ENCODE measurements around the gene TNMD.
A peak's percentile ranks its signal among the peaks of the same experiment; 100 is the strongest.

Gene TNMD

DNA sequence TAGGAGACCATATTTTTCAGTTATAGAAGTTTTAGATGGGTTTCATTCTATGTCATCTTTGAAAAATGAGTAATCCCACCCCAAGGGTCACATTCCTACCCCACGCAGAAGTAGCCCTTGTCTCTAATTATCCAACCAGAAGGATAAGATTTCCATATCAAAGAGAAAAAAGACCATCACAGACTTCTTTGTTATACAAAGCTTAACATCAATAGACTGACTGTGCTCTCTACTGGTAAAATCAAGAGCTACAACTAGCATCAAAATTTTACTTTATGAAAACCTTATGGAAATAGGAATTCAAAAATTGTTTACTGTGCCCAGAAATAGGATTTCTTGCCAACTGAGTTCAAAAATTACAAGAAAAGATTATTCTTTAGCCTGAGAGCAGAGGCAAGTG is 24.9 kb downstream of the TNMD start:
- H3K4me1 ChIP-seq (ENCODE audit: control insufficient read depth in 1 of 2, insufficient read depth in 2 of 2, low read length in 2 of 2) = no peaks in the 10 kb centered on the region
- H2BK12ac ChIP-seq (ENCODE audit: low read length) = no peak overlapping the region
- no peak overlapping the region for H3K4me2 ChIP-seq (ENCODE audit: low read length)
- H4K12ac ChIP-seq (ENCODE audit: low read depth, low read length) = no peak overlapping the region
- no peaks in the 10 kb centered on the region for H3K27me3 ChIP-seq (ENCODE audit: insufficient read depth, low read length)
- no peaks in the 10 kb centered on the region for H3K79me1 ChIP-seq (ENCODE audit: low read length)
- no peak overlapping the region for H4K91ac ChIP-seq (ENCODE audit: low read depth, low read length)
- H2BK120ac ChIP-seq (ENCODE audit: insufficient read depth, low read length, poor library complexity) = no peak overlapping the region
- no peak overlapping the region for H3K4ac ChIP-seq (ENCODE audit: low read depth, low read length)
- no peaks in the 10 kb centered on the region for H3K36me3 ChIP-seq (ENCODE audit: control insufficient read depth in 1 of 2, insufficient read depth in 2 of 2, low read length in 2 of 2)
- H3K9ac ChIP-seq (ENCODE audit: low read length) = no peak overlapping the region
- no peaks in the 10 kb centered on the region for H3K9me3 ChIP-seq (ENCODE audit: insufficient read depth, low read depth, low read length)
- no peaks in the 10 kb centered on the region for H3K79me2 ChIP-seq (ENCODE audit: control insufficient read depth, insufficient read depth, low read length, poor library complexity)
- no peak overlapping the region for H3K14ac ChIP-seq (ENCODE audit: low read length)
- no peak overlapping the region for H4K8ac ChIP-seq (ENCODE audit: low read depth, low read length)
- DNase-seq = no peak
- H3K18ac ChIP-seq (ENCODE audit: low read length) = no peak overlapping the region
- no peak overlapping the region for H3K4me3 ChIP-seq (ENCODE audit: low read depth, low read length)
- no peak overlapping the region for H2AFZ ChIP-seq (ENCODE audit: insufficient read depth, low read length, poor library complexity)
- no peak overlapping the region for H3K23ac ChIP-seq (ENCODE audit: low read length)
- no peak overlapping the region for H2AK5ac ChIP-seq (ENCODE audit: low read length)
- WGBS (ENCODE audit: extremely low coverage, insufficient coverage, insufficient read length) = no CpG with 5 or more reads among the region's 1 CpG
- H3K27ac ChIP-seq (ENCODE audit: low read depth, low read length) = no peak overlapping the region
- no peak overlapping the region for H2BK5ac ChIP-seq (ENCODE audit: low read depth, low read length, poor library complexity)

DNA sequence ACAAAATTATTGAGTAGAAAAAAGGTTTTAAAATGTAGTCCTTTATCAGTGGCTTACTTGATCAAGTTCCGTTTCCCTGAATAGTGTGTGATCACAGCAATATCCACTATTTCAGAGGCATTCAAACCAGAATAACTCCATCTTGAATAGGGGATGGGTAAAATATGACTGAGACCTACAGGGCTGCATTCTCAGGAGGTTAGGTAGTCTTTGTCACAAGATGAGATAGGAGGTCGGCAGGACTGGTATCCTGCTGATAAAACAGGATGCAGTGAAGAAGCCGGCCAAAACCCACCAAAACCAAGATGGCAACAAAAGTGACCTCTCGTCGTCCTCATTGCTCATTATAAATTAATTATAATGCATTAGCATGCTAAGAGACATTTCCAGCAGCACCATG is 27.2 kb downstream of the TNMD start:
- H3K18ac ChIP-seq (ENCODE audit: low read length) = no peak overlapping the region
- no peak overlapping the region for H2AK5ac ChIP-seq (ENCODE audit: low read length)
- no peak overlapping the region for H3K4me3 ChIP-seq (ENCODE audit: low read depth, low read length)
- H3K4ac ChIP-seq (ENCODE audit: low read depth, low read length) = no peak overlapping the region
- H3K79me1 ChIP-seq (ENCODE audit: low read length) = no peaks in the 10 kb centered on the region
- no peak overlapping the region for H3K27ac ChIP-seq (ENCODE audit: low read depth, low read length)
- peak; percentile 2 to 53 for DNase-seq
- no peaks in the 10 kb centered on the region for H3K79me2 ChIP-seq (ENCODE audit: control insufficient read depth, insufficient read depth, low read length, poor library complexity)
- WGBS (ENCODE audit: extremely low coverage, insufficient coverage, insufficient read length) = no CpG with 5 or more reads among the region's 5 CpGs
- no peaks in the 10 kb centered on the region for H3K9me3 ChIP-seq (ENCODE audit: insufficient read depth, low read depth, low read length)
- H3K27me3 ChIP-seq (ENCODE audit: insufficient read depth, low read length) = no peaks in the 10 kb centered on the region
- H3K4me2 ChIP-seq (ENCODE audit: low read length) = no peak overlapping the region
- H3K14ac ChIP-seq (ENCODE audit: low read length) = no peak overlapping the region
- H3K36me3 ChIP-seq (ENCODE audit: control insufficient read depth in 1 of 2, insufficient read depth in 2 of 2, low read length in 2 of 2) = no peaks in the 10 kb centered on the region
- H4K91ac ChIP-seq (ENCODE audit: low read depth, low read length) = no peak overlapping the region
- H3K23ac ChIP-seq (ENCODE audit: low read length) = no peak overlapping the region
- no peak overlapping the region for H3K9ac ChIP-seq (ENCODE audit: low read length)
- no peaks in the 10 kb centered on the region for H3K4me1 ChIP-seq (ENCODE audit: control insufficient read depth in 1 of 2, insufficient read depth in 2 of 2, low read length in 2 of 2)
- H4K8ac ChIP-seq (ENCODE audit: low read depth, low read length) = no peak overlapping the region
- H2BK5ac ChIP-seq (ENCODE audit: low read depth, low read length, poor library complexity) = no peak overlapping the region
- no peak overlapping the region for H4K12ac ChIP-seq (ENCODE audit: low read depth, low read length)
- H2BK120ac ChIP-seq (ENCODE audit: insufficient read depth, low read length, poor library complexity) = no peak overlapping the region
- H2AFZ ChIP-seq (ENCODE audit: insufficient read depth, low read length, poor library complexity) = no peak overlapping the region
- no peak overlapping the region for H2BK12ac ChIP-seq (ENCODE audit: low read length)

DNA sequence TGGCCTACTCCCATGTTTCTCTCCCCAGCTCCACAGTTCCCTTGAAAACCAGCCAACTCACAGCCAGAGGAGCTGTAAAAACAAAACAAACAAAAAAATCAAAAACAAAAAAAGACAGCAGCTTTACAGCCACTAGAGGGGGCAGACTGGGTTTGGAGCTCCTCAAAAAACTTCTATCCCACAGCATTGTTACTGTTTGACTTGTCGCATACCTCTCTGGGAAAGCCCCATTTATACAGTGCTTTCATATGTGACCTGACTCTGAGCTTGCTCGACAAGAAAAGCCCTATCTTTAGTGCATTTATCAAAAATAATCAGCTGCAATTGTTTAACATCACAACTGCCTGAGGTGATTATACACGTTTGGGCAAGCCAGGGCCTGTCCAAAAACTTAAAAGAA is 30.3 kb downstream of the TNMD start:
- H3K79me2 ChIP-seq (ENCODE audit: control insufficient read depth, insufficient read depth, low read length, poor library complexity) = no peaks in the 10 kb centered on the region
- peak; percentile 7 to 67 for DNase-seq
- no peak overlapping the region for H3K4me3 ChIP-seq (ENCODE audit: low read depth, low read length)
- H3K9me3 ChIP-seq (ENCODE audit: insufficient read depth, low read depth, low read length) = no peaks in the 10 kb centered on the region
- H3K23ac ChIP-seq (ENCODE audit: low read length) = no peak overlapping the region
- H2BK12ac ChIP-seq (ENCODE audit: low read length) = no peak overlapping the region
- H3K9ac ChIP-seq (ENCODE audit: low read length) = no peak overlapping the region
- no peak overlapping the region for H2AK5ac ChIP-seq (ENCODE audit: low read length)
- no peaks in the 10 kb centered on the region for H3K27me3 ChIP-seq (ENCODE audit: insufficient read depth, low read length)
- H3K4me2 ChIP-seq (ENCODE audit: low read length) = no peak overlapping the region
- H3K36me3 ChIP-seq (ENCODE audit: control insufficient read depth in 1 of 2, insufficient read depth in 2 of 2, low read length in 2 of 2) = no peaks in the 10 kb centered on the region
- no peak overlapping the region for H3K14ac ChIP-seq (ENCODE audit: low read length)
- no peak overlapping the region for H3K4ac ChIP-seq (ENCODE audit: low read depth, low read length)
- no peak overlapping the region for H4K8ac ChIP-seq (ENCODE audit: low read depth, low read length)
- no peak overlapping the region for H2BK120ac ChIP-seq (ENCODE audit: insufficient read depth, low read length, poor library complexity)
- no peak overlapping the region for H3K18ac ChIP-seq (ENCODE audit: low read length)
- H2BK5ac ChIP-seq (ENCODE audit: low read depth, low read length, poor library complexity) = no peak overlapping the region
- H3K4me1 ChIP-seq (ENCODE audit: control insufficient read depth in 1 of 2, insufficient read depth in 2 of 2, low read length in 2 of 2) = no peaks in the 10 kb centered on the region
- H4K91ac ChIP-seq (ENCODE audit: low read depth, low read length) = no peak overlapping the region
- no CpG with 5 or more reads among the region's 3 CpGs for WGBS (ENCODE audit: extremely low coverage, insufficient coverage, insufficient read length)
- H4K12ac ChIP-seq (ENCODE audit: low read depth, low read length) = no peak overlapping the region
- H3K27ac ChIP-seq (ENCODE audit: low read depth, low read length) = no peak overlapping the region
- no peak overlapping the region for H2AFZ ChIP-seq (ENCODE audit: insufficient read depth, low read length, poor library complexity)
- H3K79me1 ChIP-seq (ENCODE audit: low read length) = no peaks in the 10 kb centered on the region

DNA sequence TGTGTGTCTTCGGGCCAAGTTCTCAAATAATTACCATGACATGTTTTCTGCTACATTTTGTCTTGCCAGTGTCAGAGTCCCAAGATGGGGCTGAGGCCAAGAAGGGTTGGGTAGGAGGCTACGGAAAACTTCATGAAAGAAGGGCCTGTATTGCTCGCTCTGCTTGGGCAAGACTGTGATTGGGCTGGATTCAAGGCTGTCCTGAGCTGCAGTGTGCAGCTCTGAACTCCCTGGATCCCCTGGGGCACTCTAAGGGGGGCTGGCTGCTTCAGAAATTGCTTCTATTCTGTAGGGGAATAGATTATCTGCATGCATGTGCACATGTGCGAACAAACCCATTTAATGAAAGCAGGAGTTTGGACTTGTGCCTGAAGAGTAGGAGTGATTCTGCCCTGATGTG is 38.3 kb downstream of the TNMD start:
- Histone ChIP-seq H4K91ac (ENCODE audit: low read depth, low read length) (no peak overlapping the region), H3K79me2 (ENCODE audit: control insufficient read depth, insufficient read depth, low read length, poor library complexity) (no peaks in the 10 kb centered on the region), H3K9me3 (ENCODE audit: insufficient read depth, low read depth, low read length) (no peaks in the 10 kb centered on the region), H2BK5ac (ENCODE audit: low read depth, low read length, poor library complexity) (no peak overlapping the region), H3K79me1 (ENCODE audit: low read length) (no peaks in the 10 kb centered on the region), H3K27ac (ENCODE audit: low read depth, low read length) (no peak overlapping the region), H4K12ac (ENCODE audit: low read depth, low read length) (no peak overlapping the region), H2AK5ac (ENCODE audit: low read length) (no peak overlapping the region), H3K4me1 (ENCODE audit: control insufficient read depth in 1 of 2, insufficient read depth in 2 of 2, low read length in 2 of 2) (no peaks in the 10 kb centered on the region), H3K14ac (ENCODE audit: low read length) (no peak overlapping the region), H3K4ac (ENCODE audit: low read depth, low read length) (no peak overlapping the region), H2BK120ac (ENCODE audit: insufficient read depth, low read length, poor library complexity) (no peak overlapping the region), H3K4me2 (ENCODE audit: low read length) (no peak overlapping the region), H3K9ac (ENCODE audit: low read length) (no peak overlapping the region), H3K23ac (ENCODE audit: low read length) (no peak overlapping the region), H4K8ac (ENCODE audit: low read depth, low read length) (no peak overlapping the region), H3K18ac (ENCODE audit: low read length) (no peak overlapping the region), H3K27me3 (ENCODE audit: insufficient read depth, low read length) (no peaks in the 10 kb centered on the region), H2AFZ (ENCODE audit: insufficient read depth, low read length, poor library complexity) (no peak overlapping the region), H3K4me3 (ENCODE audit: low read depth, low read length) (no peak overlapping the region), H2BK12ac (ENCODE audit: low read length) (no peak overlapping the region), H3K36me3 (ENCODE audit: control insufficient read depth in 1 of 2, insufficient read depth in 2 of 2, low read length in 2 of 2) (no peaks in the 10 kb centered on the region)
- no peak for DNase-seq
- whole genome bisulfite sequencing (ENCODE audit: extremely low coverage, insufficient coverage, insufficient read length) = no CpG with 5 or more reads among the region's 4 CpGs
